Stomach (tissue), 9 donors: ENCODE data around the gene KDM2A. TPM values are rescaled to one million over a fixed set of nuclear protein-coding genes. Genes with fewer than 3 reads are reported as not detected.

ENCODE experiments used
- DNase-seq, 2 donors: peaks; one replicate each; pipeline versions ENCODE4 v3.0.0 to v3.0.0-alpha.2; 2013 to 2019
- H3K27ac ChIP-seq, 5 donors: fragments of 200-600 bp in 4 of 5; sonication (generic) in 4 of 5; one replicate each; pipeline ENCODE4 v1.5.1; 2013 to 2019; ENCODE audit warnings: mild to moderate bottlenecking in 1 of 5, moderate library complexity in 1 of 5
- H3K27me3 ChIP-seq, 3 donors: fragments of 200-600 bp; sonication (generic); one replicate each; pipeline ENCODE4 v1.5.1; 2017 to 2019; ENCODE audit warnings: mixed run types in 1 of 3
- H3K36me3 ChIP-seq, 4 donors: fragments of 200-600 bp; sonication (generic); 1 replicate in 3 of 4; 2 replicates in 1 of 4; pipeline ENCODE4 v1.5.1; 2016 to 2019
- H3K4me1 ChIP-seq, 4 donors: fragments of 200-600 bp; sonication (generic); one replicate each; pipeline ENCODE4 v1.5.1; 2016 to 2019
- H3K4me3 ChIP-seq, 4 donors: fragments of 200-600 bp; sonication (generic) in 3 of 4; one replicate each; pipeline ENCODE4 v1.5.1; 2016 to 2019; ENCODE audit warnings: mild to moderate bottlenecking in 1 of 4
- H3K9me3 ChIP-seq, 4 donors: fragments of 200-600 bp; sonication (generic); one replicate each; pipeline ENCODE4 v1.5.1; 2016 to 2019
- EP300 ChIP-seq: sonication (generic); formaldehyde crosslinking; IDR thresholded peaks from one replicate; pipeline ENCODE4 v1.6.1; 2017; ENCODE audit warnings: antibody characterized with exemption
- POLR2A ChIP-seq, 4 donors: fragments of 450-650 bp; IDR thresholded peaks; one replicate each; pipeline ENCODE4 v1.6.1; 2016; ENCODE audit warnings: antibody characterized with exemption in 4 of 4, control low read depth in 2 of 4, mild to moderate bottlenecking in 1 of 4, moderate library complexity in 1 of 4
- POLR2AphosphoS5 ChIP-seq, 3 donors: sonication (generic); formaldehyde crosslinking; IDR thresholded peaks; one replicate each; pipeline ENCODE4 v1.6.1; 2016; ENCODE audit warnings: antibody characterized with exemption in 3 of 3
- WGBS, 5 donors: extraction: QIAGEN DNeasy Blood & Tissue Kit in 3 of 5; methylation state at CpG; one replicate each; pipeline versions ENCODE4 v1.1.5 to v1.1.7; 2013 to 2018; 5-methylcytosine and 5-hydroxymethylcytosine counted together
- intact Hi-C: fragments of 100-400 bp; cut with DNase I; formaldehyde crosslinking; loops from one replicate; pipeline ENCODE4 v1.15.1; 2023; ENCODE audit warnings: low total_unique reads
- polyA plus RNA-seq, 3 donors: library from polyadenylated mRNA; stranded (reverse); fragments of 200-250 nt; gene quantifications; one replicate each; pipeline ENCODE4 v1.2.3, GENCODE V29; 2013
- total RNA-seq, 5 donors: library from RNA; depleted of rRNA; stranded (reverse); fragments of >200 nt; gene quantifications; one replicate each; pipeline versions ENCODE4 v1.1.0 to v1.2.3, GENCODE V29; 2014 to 2016
- TF ChIP-seq, protein P1 (sequence below), 7 experiments: fragments of 450-650 bp in 4 of 7; fragments of 200-600 bp in 3 of 7; sonication (generic) in 3 of 7; IDR thresholded peaks; one replicate each; pipeline ENCODE4 v1.5.1; 2016 to 2019; ENCODE audit warnings: antibody characterized with exemption in 7 of 7, control low read depth in 2 of 7, mild to moderate bottlenecking in 1 of 7
- donor health status: healthy with polysubstance abuse.
- donor health status: Bipolar disorder and iron deficiency.
- donor health status: healthy.

KDM2A gene
- total and polyA plus RNA-seq, 8 donors = 15.4 to 125 (median 70.3) TPM

GRCh38 chr11:67302571-67303131 is 183.6 kb downstream of the KDM2A start:
- Histone ChIP-seq H3K27ac (peak overlapping the region; percentile 86 to 96 (median 89)), H3K4me3 (peak overlapping the region; percentile 75 to 94 (median 92)), H3K9me3 (no peaks in the 10 kb centered on the region), H3K27me3 (no peaks in the 10 kb centered on the region), H3K4me1 (peaks cover 26 to 45% (median 36%) of the 10 kb centered on the region in 4 donors), H3K36me3 (peaks cover 28 to 60% (median 50%) of the 10 kb centered on the region in 4 donors)
- peak; percentile 62 to 76 for DNase-seq
- WGBS, 5 donors = 8 to 21% (median 12%) methylated on average over 6 to 23 of the region's 23 CpGs
- TF ChIP-seq EP300 = no peak
- no peak for TF ChIP-seq POLR2AphosphoS5 (IDR thresholded peaks at IDR 0.05)
- TF ChIP-seq, protein P1, sequence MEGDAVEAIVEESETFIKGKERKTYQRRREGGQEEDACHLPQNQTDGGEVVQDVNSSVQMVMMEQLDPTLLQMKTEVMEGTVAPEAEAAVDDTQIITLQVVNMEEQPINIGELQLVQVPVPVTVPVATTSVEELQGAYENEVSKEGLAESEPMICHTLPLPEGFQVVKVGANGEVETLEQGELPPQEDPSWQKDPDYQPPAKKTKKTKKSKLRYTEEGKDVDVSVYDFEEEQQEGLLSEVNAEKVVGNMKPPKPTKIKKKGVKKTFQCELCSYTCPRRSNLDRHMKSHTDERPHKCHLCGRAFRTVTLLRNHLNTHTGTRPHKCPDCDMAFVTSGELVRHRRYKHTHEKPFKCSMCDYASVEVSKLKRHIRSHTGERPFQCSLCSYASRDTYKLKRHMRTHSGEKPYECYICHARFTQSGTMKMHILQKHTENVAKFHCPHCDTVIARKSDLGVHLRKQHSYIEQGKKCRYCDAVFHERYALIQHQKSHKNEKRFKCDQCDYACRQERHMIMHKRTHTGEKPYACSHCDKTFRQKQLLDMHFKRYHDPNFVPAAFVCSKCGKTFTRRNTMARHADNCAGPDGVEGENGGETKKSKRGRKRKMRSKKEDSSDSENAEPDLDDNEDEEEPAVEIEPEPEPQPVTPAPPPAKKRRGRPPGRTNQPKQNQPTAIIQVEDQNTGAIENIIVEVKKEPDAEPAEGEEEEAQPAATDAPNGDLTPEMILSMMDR (IDR thresholded peaks at IDR 0.05) = no peak
- no peak for TF ChIP-seq POLR2A (IDR thresholded peaks at IDR 0.05)
- intact Hi-C loops = no loop called here

DNA sequence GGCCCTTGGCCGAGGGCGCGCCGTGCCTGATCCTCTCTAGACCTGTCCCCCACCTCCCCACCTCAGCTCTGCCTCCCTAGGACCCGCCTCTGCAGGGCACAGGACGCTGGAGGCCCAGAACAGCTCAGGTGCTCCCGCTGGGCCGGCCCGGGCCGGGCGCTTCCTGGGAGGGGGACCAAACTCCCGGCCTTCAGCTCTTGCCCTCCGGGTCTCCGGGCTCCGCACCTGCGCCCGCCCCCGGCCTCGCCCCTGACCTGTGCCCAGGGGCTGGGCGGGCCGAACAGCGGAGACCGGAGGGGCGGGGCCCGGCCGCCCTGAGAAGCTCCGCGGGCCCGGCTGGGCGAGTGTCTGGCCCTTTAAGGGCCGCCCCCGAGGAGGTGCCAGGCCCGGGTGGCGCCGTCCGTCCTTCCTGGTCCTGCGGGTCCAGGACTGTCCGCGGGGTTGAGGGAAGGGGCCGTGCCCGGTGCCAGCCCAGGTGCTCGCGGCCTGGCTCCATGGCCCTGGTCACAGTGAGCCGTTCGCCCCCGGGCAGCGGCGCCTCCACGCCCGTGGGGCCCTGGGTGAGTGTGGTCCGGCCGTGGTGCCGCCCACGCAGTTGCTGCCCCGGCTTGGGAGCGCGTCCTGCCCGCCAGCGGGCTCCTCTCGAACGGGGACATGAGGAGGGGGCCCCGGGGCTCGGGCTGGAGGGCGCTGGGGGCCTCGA is 184.2 kb downstream of the KDM2A start, which contains the start of gene SSH3:
Gene SSH3, plus strand, starts transcription at position 399 of the 703 bp plus-strand sequence. Its CDS starts 96 bp downstream, at position 495.
- no peaks in the 10 kb centered on the region for H3K27me3 ChIP-seq
- peak; percentile 91 for DNase-seq
- 0 to 1% (median 0%) methylated on average over 4 to 65 of the region's 65 CpGs for WGBS, 5 donors
- H3K36me3 ChIP-seq = peaks cover 29 to 60% (median 52%) of the 10 kb centered on the region in 4 donors
- intact Hi-C loops = no loop called here
- peak within 1 kb of the TSS; percentile 75 to 94 (median 92) for H3K4me3 ChIP-seq
- TF ChIP-seq EP300 = no peak
- peak in 2 of 3 donors; percentile 83 to 84 for TF ChIP-seq POLR2AphosphoS5 (IDR thresholded peaks at IDR 0.05)
- TF ChIP-seq, protein P1 (IDR thresholded peaks at IDR 0.05) = no peak
- no peak for TF ChIP-seq POLR2A (IDR thresholded peaks at IDR 0.05)
- no peaks in the 10 kb centered on the region for H3K9me3 ChIP-seq
- H3K4me1 ChIP-seq = peaks cover 26 to 42% (median 36%) of the 10 kb centered on the region in 4 donors
- peak within 1 kb of the TSS; percentile 86 to 96 (median 89) for H3K27ac ChIP-seq

- H3K36me3 ChIP-seq = peaks cover 32 to 60% (median 52%) of the 10 kb centered on the region in 4 donors
- no peaks in the 10 kb centered on the region for H3K9me3 ChIP-seq
- DNase-seq = peak; percentile 57 to 69
- intact Hi-C loops = no loop called here
- H3K27ac ChIP-seq = peak overlapping the region; percentile 86 to 96 (median 89)
- H3K4me1 ChIP-seq = peaks cover 26 to 38% (median 36%) of the 10 kb centered on the region in 4 donors
- H3K4me3 ChIP-seq = peak overlapping the region; percentile 75 to 94 (median 92)
- 2 to 5% (median 4%) methylated on average over 18 to 43 of the region's 43 CpGs for WGBS, 5 donors
- no peak for TF ChIP-seq EP300
- TF ChIP-seq, protein P1 (IDR thresholded peaks at IDR 0.05) = no peak
- no peak for TF ChIP-seq POLR2A (IDR thresholded peaks at IDR 0.05)
- TF ChIP-seq POLR2AphosphoS5 (IDR thresholded peaks at IDR 0.05) = no peak
- no peaks in the 10 kb centered on the region for H3K27me3 ChIP-seq
Observed at GRCh38 chr11:67303835-67304411, 184.9 kb downstream of the KDM2A start.

- no peaks in the 10 kb centered on the region for H3K27me3 ChIP-seq
- peak overlapping the region; percentile 75 to 94 (median 92) for H3K4me3 ChIP-seq
- H3K27ac ChIP-seq = peak overlapping the region in 4 of 5 donors; percentile 86 to 96 (median 91)
- TF ChIP-seq EP300 (no peak), POLR2AphosphoS5 (IDR thresholded peaks at IDR 0.05) (no peak), POLR2A (IDR thresholded peaks at IDR 0.05) (no peak)
- TF ChIP-seq, protein P1 (IDR thresholded peaks at IDR 0.05) = no peak
- WGBS, 5 donors = 57 to 82% (median 65%) methylated on average over 13 to 14 of the region's 14 CpGs
- no peak for DNase-seq
- peaks cover 26 to 38% (median 36%) of the 10 kb centered on the region in 4 donors for H3K4me1 ChIP-seq
- intact Hi-C loops = no loop called here
- no peaks in the 10 kb centered on the region for H3K9me3 ChIP-seq
- H3K36me3 ChIP-seq = peaks cover 32 to 60% (median 52%) of the 10 kb centered on the region in 4 donors
Observed at GRCh38 chr11:67304511-67305113, 185.5 kb downstream of the KDM2A start.
